T-helper 9 cell (primary cell): ENCODE data around the gene NRROS.

Experiments
- DNase-seq: peaks from one replicate; pipeline ENCODE4 v3.0.0-alpha.2; 2020

The NRROS gene

GRCh38 chr3:196651819-196652218 lies 12.3 kb downstream of the NRROS start:
- no peak for DNase-seq

- DNase-seq, result no peak
Measured at GRCh38 chr3:196652961-196653795, 13.7 kb downstream of the NRROS start.

DNA sequence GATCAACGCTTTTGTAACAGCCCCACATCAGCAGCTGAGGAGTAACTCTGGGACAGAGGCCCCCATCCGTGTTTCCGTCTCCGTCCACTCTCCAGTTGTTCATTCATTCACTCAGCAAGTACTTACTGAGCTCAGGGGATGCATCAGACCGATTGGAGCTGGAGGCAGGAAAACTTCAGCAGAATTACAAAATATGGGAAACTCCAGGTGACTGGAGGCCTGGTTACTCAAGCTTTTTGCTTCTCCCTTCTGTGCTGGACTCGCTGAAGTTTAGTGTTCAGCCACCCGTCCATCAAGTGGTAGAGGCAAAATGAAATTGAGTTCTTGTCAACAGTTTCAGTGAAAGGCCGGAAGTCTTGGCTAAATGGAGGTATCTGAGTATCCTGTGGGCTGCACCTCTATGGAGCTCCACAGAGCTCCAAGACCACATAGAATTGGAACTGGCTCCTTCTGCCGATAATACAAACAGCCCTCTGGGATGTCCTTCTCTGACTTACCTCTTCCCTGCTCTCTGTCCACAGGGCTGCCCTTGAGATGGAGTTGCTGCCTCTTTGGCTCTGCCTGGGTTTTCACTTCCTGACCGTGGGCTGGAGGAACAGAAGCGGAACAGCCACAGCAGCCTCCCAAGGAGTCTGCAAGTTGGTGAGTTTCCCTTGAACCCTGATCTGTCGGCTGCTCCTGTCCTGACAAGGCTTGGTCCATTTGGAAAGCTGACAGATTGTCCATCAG lies 14.7 kb downstream of the NRROS start:
- no peak for DNase-seq

GRCh38 chr3:196654735-196655090 lies 15.2 kb downstream of the NRROS start:
- DNase-seq, result no peak

DNA sequence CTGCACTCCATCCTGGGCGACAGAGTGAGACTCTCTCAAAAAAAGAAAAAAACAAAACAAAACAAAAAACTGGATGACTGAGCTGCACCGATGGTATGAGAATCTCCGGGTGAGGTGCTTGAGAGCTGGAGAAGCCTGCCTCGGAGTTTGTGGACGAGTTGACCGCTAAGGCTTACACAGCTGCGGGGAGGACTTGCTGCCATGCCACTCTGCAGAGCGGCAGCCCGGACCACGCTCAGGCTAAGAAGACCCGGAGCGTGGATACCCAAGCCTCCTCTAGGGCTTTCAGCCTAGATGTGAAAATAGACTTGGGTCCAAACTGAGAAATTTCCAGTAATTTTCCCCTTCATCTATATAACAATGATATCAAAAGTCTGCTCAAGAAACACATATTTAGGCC lies 16.0 kb downstream of the NRROS start:
- no peak for DNase-seq

- DNase-seq, result no peak
Measured at GRCh38 chr3:196656213-196656612, 16.7 kb downstream of the NRROS start.

- DNase-seq, result no peak
Measured at GRCh38 chr3:196659901-196660351, 20.4 kb downstream of the NRROS start.

- no peak for DNase-seq
Measured at GRCh38 chr3:196660381-196661166, 21.1 kb downstream of the NRROS start.

GRCh38 chr3:196661400-196661799 lies 21.9 kb downstream of the NRROS start:
- no peak for DNase-seq

GRCh38 chr3:196662033-196662432 lies 22.5 kb downstream of the NRROS start:
- no peak for DNase-seq

DNA sequence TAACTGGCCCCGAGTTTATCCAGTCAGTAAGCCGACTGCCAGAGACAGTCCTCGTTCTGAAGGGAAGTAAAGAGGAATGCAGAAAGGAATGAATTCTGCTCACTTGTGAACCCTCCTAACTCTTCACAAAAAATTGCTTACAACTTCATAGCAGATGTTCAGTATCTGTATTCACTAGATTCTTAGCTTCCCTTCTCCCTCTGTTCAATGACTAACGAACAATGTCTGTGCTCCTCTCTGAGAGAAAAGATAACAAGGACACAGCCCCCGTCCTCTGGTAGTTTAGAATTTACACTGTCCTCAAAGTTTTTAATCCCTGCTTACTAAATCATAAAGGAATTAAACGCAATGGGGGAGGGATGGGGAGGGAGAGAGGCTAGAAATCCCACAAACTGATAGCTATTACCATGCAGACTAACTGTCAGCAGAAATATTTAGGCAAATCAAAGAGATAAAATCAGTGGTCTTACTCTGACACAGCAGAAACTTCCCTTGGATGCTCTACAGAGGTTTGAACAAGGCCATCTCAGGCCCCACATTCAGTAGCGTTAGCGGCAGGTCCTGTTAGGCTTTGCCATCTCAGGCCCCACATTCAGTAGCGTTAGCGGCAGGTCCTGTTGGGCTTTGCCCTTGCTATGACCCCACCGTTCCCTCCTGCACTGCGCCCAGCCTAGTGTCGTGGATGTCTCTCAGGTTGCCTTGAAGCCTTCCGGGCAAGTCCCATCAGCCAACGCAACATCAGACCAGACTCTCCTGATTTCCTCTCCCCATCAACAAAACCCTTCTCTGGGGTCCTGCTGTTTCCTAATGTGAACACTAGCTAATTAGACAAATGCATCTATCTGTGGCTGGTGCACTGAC lies 23.4 kb downstream of the NRROS start:
- no peak for DNase-seq

DNA sequence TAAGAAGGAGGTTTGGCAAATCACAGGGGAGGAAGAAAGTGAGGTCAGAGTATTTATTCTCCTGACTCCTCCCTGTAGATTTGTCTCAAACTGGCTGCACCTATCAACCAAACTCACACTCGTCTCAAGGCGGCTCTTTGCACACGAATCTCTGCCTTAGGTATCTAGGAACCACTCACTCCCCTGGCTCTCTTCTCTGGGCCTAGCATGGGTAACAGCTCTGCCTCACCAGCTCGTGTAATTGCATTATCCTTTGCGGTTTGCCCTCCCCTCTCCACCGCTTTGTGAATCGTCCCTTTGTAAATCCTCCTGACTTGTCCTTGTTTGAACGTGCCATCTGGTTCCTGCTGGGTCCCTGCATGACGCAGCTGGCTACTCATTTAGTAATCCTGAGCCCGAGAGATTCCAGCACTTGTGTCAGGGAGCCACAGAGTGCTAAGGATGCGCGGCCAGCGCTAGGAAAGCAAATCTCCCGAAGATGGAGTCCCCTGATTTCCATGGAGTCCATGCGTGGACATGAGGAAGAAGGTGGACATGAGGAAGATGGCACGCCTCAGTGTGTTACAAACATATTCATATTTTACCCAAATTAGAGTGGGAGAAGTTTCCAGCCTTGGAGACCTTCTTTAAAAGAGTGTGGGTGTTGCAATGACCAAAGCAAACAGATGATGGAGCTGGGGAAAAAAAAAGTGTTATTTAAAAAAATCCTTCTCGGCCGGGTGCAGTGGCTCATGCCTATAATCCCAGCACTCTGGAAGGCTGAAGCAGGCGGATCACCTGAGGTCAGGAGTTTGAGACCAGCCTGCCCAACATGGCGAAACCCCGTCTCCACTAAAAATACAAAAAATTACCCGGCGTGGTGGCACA lies 26.7 kb downstream of the NRROS start:
- DNase-seq, result no peak

DNA sequence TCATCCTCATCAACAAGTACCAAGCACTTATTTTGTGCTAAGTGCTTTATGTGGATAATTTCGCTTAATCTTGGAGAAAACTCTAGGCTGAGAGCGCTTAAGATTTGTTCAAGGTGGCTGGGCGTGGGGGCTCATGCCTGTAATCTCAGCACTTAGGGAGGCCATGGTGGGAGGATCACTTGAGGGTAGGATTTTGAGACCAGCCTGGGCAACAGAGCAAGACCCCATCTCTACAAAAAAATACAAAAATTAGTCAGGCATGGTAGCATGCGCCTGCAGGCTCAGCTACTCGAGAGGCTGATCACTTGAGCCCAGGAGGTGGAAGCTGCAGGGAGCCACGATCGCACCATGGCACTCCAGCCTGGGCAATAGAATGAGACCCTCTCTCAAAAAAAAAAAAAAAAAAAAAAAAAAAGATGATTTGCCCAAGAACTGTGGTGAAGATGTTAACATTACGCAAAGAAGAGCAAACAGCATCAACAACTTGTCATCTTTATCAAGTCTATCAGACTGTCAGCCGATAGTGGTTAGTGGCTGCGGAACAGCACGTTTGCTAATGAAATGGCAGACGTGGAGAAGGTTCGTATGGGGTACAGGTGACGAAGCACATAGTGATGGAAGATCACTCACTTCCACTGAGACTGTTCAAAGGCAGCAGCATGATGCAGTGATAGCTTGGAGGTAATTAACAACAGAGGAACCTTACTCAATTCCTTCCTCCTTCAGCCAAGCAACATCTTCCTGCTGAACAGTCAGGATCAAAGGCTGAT lies 27.7 kb downstream of the NRROS start:
- DNase-seq, result no peak

- no peak for DNase-seq
Measured at GRCh38 chr3:196670339-196670738, 30.8 kb downstream of the NRROS start.

DNA sequence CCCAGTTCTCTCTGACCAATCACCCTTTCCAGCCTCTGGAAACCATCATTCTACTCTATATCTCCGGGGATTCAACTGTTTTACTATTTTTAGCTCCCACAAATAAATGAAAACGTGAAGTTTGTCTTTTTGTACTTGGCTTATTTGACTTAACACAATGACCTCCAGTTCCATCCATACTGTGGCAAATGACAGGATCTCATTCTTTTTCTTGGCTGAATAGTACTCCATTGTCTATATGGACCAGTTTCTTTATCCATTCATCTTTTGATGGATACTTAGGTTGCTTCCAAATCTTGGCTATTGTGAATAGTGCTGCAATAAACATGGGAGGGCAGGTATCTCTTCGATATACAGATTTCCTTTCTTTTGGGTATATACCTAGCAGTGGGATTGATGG lies 34.1 kb downstream of the NRROS start:
- no peak for DNase-seq

GRCh38 chr3:196677353-196677752 lies 37.9 kb downstream of the NRROS start:
- DNase-seq, result no peak

- no peak for DNase-seq
Measured at GRCh38 chr3:196677931-196678330, 38.4 kb downstream of the NRROS start.

- DNase-seq, result peak; percentile 48
Measured at GRCh38 chr3:196684548-196685407, 45.3 kb downstream of the NRROS start.

DNA sequence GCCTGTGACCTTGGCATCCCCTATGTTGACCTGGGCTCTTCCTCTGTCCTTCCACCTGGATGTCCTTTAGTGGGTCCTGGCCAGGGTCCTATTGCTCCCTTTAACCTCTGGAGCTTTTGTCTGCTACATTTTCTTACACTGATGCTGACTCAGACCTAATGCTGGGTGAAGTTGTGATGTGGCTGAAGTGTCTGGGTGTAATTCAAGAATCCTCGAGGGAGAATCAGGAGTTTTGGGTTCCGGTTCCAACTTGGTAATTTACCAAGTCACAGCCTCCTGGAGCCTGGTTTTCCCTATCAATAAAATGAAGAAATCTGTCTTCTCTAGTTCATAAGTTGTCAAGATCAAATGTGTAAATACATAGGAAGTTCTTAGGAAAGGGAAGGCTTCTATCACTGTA lies 46.9 kb downstream of the NRROS start:
- no peak for DNase-seq

DNA sequence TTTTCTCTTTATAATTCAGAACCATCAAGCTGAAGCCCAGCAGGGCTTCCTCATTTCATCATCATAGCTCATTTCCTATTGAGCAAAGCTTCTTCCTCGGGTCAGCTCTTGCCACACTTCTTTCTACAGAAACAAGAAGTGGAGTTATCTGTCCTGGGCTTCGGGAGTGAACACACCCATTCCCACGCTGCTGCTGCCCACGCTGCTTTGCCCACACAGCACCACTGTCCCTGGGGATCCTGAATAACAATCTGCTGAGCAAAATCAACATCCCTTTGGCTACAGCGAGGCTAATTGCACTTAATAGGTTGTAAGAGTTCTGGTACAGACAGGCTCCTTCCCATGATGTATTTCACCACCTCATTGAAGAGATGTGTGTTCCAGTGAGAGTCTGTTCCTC lies 48.9 kb downstream of the NRROS start:
- DNase-seq, result no peak
